ENCODE data around the gene DRD4.

GRCh38 chr11:627308-627576 lies 9.8 kb upstream of the DRD4 start:
- no peak for TF ChIP-seq CTCF (IDR thresholded peaks at IDR 0.05; ENCODE audit: low read depth, low read length, poor library complexity, severe bottlenecking)
- TF ChIP-seq EZH2phosphoT487 (IDR thresholded peaks at IDR 0.05; ENCODE audit: borderline replicate concordance, low read length), result no peak
